K562 (cell line): ENCODE measurements around the gene CLCN2. TPM values are rescaled to one million over a fixed set of nuclear protein-coding genes. Genes with fewer than 3 reads are reported as not detected.

ENCODE experiments used
- ARID4B ChIP-seq: sonication (generic); formaldehyde crosslinking; IDR thresholded peaks from 2 replicates; pipeline ENCODE4 v1.8.0; 2022; ENCODE audit warnings: mild to moderate bottlenecking, missing genetic modification reagents
- ASH1L ChIP-seq: fragments of 450-650 bp; IDR thresholded peaks from 2 replicates; pipeline ENCODE4 v1.6.1; 2018; ENCODE audit warnings: borderline replicate concordance, mild to moderate bottlenecking, low read depth; ENCODE audit not compliant: partially characterized antibody
- BHLHE40 ChIP-seq: IDR thresholded peaks from 2 replicates; pipeline ENCODE4 v1.6.1; 2011; ENCODE audit warnings: low read length, improper control_type of control experiment
- DACH1 ChIP-seq: fragments of 450-650 bp; IDR thresholded peaks from 2 replicates; pipeline ENCODE4 v1.6.1; 2018; ENCODE audit not compliant: partially characterized antibody
- FOSL1 ChIP-seq: fragments of 200-800 bp; sonication (Bioruptor generic); conservative IDR thresholded peaks from 2 replicates; pipeline ENCODE4 v1.6.1; 2016; ENCODE audit warnings: missing genetic modification characterization, missing compliant biosample characterization
- GTF2A2 ChIP-seq: IDR thresholded peaks from 2 replicates; pipeline ENCODE4 v1.6.1; 2016; ENCODE audit warnings: mild to moderate bottlenecking, missing genetic modification characterization, missing compliant biosample characterization
- LCOR ChIP-seq: sonication (generic); formaldehyde crosslinking; IDR thresholded peaks from 2 replicates; pipeline ENCODE4 v1.8.0; 2022; ENCODE audit warnings: mild to moderate bottlenecking, missing genetic modification reagents
- NFIC ChIP-seq: fragments of 450-650 bp; IDR thresholded peaks from 2 replicates; pipeline ENCODE4 v1.6.1; 2017; ENCODE audit warnings: mild to moderate bottlenecking, inconsistent platforms
- NR2C2 ChIP-seq, 2 experiments: fragments of 200-800 bp in 1 of 2; sonication (Bioruptor generic) in 1 of 2; sonication (generic) in 1 of 2; formaldehyde crosslinking in 1 of 2; IDR thresholded peaks; 2 replicates each; pipeline versions ENCODE4 v1.6.1 to v1.8.0; 2016 to 2022; ENCODE audit warnings: mild to moderate bottlenecking in 1 of 2, missing compliant biosample characterization in 1 of 2, missing genetic modification characterization in 1 of 2, missing genetic modification reagents in 1 of 2
- NUFIP1 ChIP-seq: fragments of 450-650 bp; IDR thresholded peaks from 2 replicates; pipeline ENCODE4 v1.6.1; 2018; ENCODE audit not compliant: partially characterized antibody
- TAF9B ChIP-seq: fragments of 450-650 bp; IDR thresholded peaks from 2 replicates; pipeline ENCODE4 v1.6.1; 2018; ENCODE audit warnings: mild to moderate bottlenecking; ENCODE audit not compliant: partially characterized antibody
- TCFL5 ChIP-seq: fragments of 250-450 bp; sonication (Bioruptor Pico); conservative IDR thresholded peaks from 2 replicates; pipeline ENCODE4 v1.6.1; 2021; ENCODE audit warnings: mild to moderate bottlenecking, moderate library complexity, matching md5 sums
- THRAP3 ChIP-seq: fragments of 450-650 bp; IDR thresholded peaks from 2 replicates; pipeline ENCODE4 v1.6.1; 2016; ENCODE audit warnings: mild to moderate bottlenecking, inconsistent platforms, borderline replicate concordance
- ZBTB11 ChIP-seq, 3 experiments: fragments of 200-800 bp in 1 of 3; fragments of 250-450 bp in 1 of 3; fragments of 450-650 bp in 1 of 3; sonication (Bioruptor Pico) in 1 of 3; sonication (Bioruptor generic) in 1 of 3; formaldehyde crosslinking in 1 of 3; IDR thresholded peaks; 2 replicates each; pipeline versions ENCODE4 v1.6.1 to v1.8.0; 2016 to 2022; ENCODE audit warnings: mild to moderate bottlenecking in 2 of 3, missing genetic modification characterization in 2 of 3, missing compliant biosample characterization in 1 of 3, moderate library complexity in 1 of 3
- ZBTB26 ChIP-seq: fragments of 450-650 bp; formaldehyde crosslinking; IDR thresholded peaks from 2 replicates; pipeline ENCODE4 v1.4.0; 2022; ENCODE audit warnings: missing genetic modification characterization
- ZNF146 ChIP-seq: IDR thresholded peaks from one replicate; pipeline ENCODE4 v1.6.1; 2018; ENCODE audit warnings: missing compliant biosample characterization; ENCODE audit not compliant: unreplicated experiment
- ZNF717 ChIP-seq: fragments of 250-450 bp; sonication (Bioruptor Pico); IDR thresholded peaks from 2 replicates; pipeline ENCODE4 v1.5.0; 2021
- ZNF766 ChIP-seq: fragments of 200-800 bp; sonication (Bioruptor generic); conservative IDR thresholded peaks from 2 replicates; pipeline ENCODE4 v1.6.1; 2016; ENCODE audit warnings: missing genetic modification characterization, missing compliant biosample characterization
- polyA plus RNA-seq, 8 experiments: library from polyadenylated mRNA; depleted of rRNA in 4 of 8; stranded (reverse) in 5 of 8; unstranded in 3 of 8; fragments of >200 nt; fragmentation: Nextera tagmentation in 2 of 8; fragmentation: Illumina TruSeq in 1 of 8; extraction: Ambion mirVana in 2 of 8; extraction: Trizol in 1 of 8; gene quantifications; 2 replicates each; pipeline versions ENCODE4 v1.2.1 to v1.2.3, GENCODE V29; 2011 to 2014; ENCODE audit warnings: inconsistent platforms in 1 of 8, missing spikeins in 1 of 8
- total RNA-seq, 7 experiments: library from RNA; depleted of rRNA in 6 of 7; stranded (reverse); fragments of >200 nt in 6 of 7; fragmentation: Illumina TruSeq in 2 of 7; extraction: Trizol in 2 of 7; gene quantifications; 2 replicates each; pipeline versions ENCODE4 v1.2.1 to v1.2.3, GENCODE V29; 2011 to 2021; ENCODE audit warnings: low replicate concordance in 1 of 7

CLCN2 gene
- total and polyA plus RNA-seq, 9 of the 15 experiments (the other 6 are each of a cell fraction or from before 2014, with no cell fraction given): 0.10 to 14.0 (median 6.9) TPM

- peak; percentile 37; the same call in 1 of the 2 replicates for TF ChIP-seq NR2C2 (CRISPR knock-in tag; IDR thresholded peaks at IDR 0.05)
- TF ChIP-seq NR2C2 (tag; IDR thresholded peaks at IDR 0.05): peak; percentile 95
- no peak for TF ChIP-seq THRAP3
- TF ChIP-seq DACH1: no peak
- TF ChIP-seq NUFIP1: no peak
- TF ChIP-seq ASH1L: no peak
- TF ChIP-seq TCFL5 (CRISPR knock-in tag): 0 out of 2 replicates have a peak, but pooled peaks have one; percentile 1
- no peak for TF ChIP-seq FOSL1 (tag)
- TF ChIP-seq ZBTB11 (CRISPR knock-in tag; IDR thresholded peaks at IDR 0.05): peak; percentile 46 to 92 (median 51); a peak in 4 of 6 replicates
- peak; percentile 64; the same call in 1 of the 2 replicates for TF ChIP-seq ZNF766 (CRISPR knock-in tag)
- TF ChIP-seq ZBTB26 (CRISPR knock-in tag): no peak
- no peak for TF ChIP-seq ZNF717
- TF ChIP-seq ARID4B (CRISPR knock-in tag): no peak
- TF ChIP-seq GTF2A2 (tag): no peak
- no peak for TF ChIP-seq BHLHE40
- no peak for TF ChIP-seq TAF9B
- TF ChIP-seq LCOR: peak; percentile 66
- no peak for TF ChIP-seq ZNF146 (CRISPR knock-in tag)
- peak; percentile 51 for TF ChIP-seq NFIC
Measured at GRCh38 chr3:184362668-184363546, 1.5 kb upstream of the CLCN2 start (continued).
